Liver (tissue), 3 donors: Measurements from ENCODE around the gene ZMPSTE24.

ENCODE experiments used
- ATF3 ChIP-seq: IDR thresholded peaks from 2 replicates; pipeline ENCODE4 v1.6.1; 2016; ENCODE audit warnings: antibody characterized with exemption
- CTCF ChIP-seq: fragments of 150-350 bp; IDR thresholded peaks from 2 replicates; pipeline ENCODE4 v1.5.1; 2017; ENCODE audit warnings: improper control_type of control experiment, low read depth, low read length; ENCODE audit not compliant: missing input control
- EGR1 ChIP-seq, 2 donors: IDR thresholded peaks; 2 replicates each; pipeline ENCODE4 v1.6.1; 2016 to 2018; ENCODE audit warnings: antibody characterized with exemption in 2 of 2, low read depth in 2 of 2
- JUND ChIP-seq, 2 donors: IDR thresholded peaks; 2 replicates each; pipeline ENCODE4 v1.6.1; 2016; ENCODE audit warnings: antibody characterized with exemption in 2 of 2
- RAD21 ChIP-seq, 2 donors: IDR thresholded peaks; 2 replicates each; pipeline ENCODE4 v1.6.1; 2016; ENCODE audit warnings: antibody characterized with exemption in 2 of 2, mild to moderate bottlenecking in 2 of 2
- REST ChIP-seq: IDR thresholded peaks from 2 replicates; pipeline ENCODE4 v1.6.1; 2016; ENCODE audit warnings: antibody characterized with exemption, mild to moderate bottlenecking
- SP1 ChIP-seq: IDR thresholded peaks from 2 replicates; pipeline ENCODE4 v1.6.1; 2018; ENCODE audit warnings: antibody characterized with exemption, mild to moderate bottlenecking
- TAF1 ChIP-seq: conservative IDR thresholded peaks from 2 replicates; pipeline ENCODE4 v1.6.1; 2016; ENCODE audit warnings: antibody characterized with exemption, mild to moderate bottlenecking
- YY1 ChIP-seq: IDR thresholded peaks from 2 replicates; pipeline ENCODE4 v1.6.1; 2016; ENCODE audit warnings: antibody characterized with exemption, mild to moderate bottlenecking
- donor health status: healthy.
- donor health status: healthy.

GRCh38 chr1:40255231-40255630, 2.8 kb upstream of the ZMPSTE24 start:
- TF ChIP-seq JUND (IDR thresholded peaks at IDR 0.05) (no peak), YY1 (no peak), CTCF (no peak), REST (no peak), EGR1 (IDR thresholded peaks at IDR 0.05; ENCODE audit: low read depth in 2 of 2) (no peak), ATF3 (no peak), TAF1 (no peak), RAD21 (IDR thresholded peaks at IDR 0.05) (no peak), SP1 (no peak)
